GM12878 (cell line): ENCODE results near the gene ITPR2.
"Not testable (repeated sequence)": the region's sequence is repeated elsewhere in the genome, so short reads cannot be mapped to it uniquely, and the experiment has no call there.

Experiments used
- CEBPB ChIP-seq, 2 experiments: fragments of 150-350 bp in 1 of 2; IDR thresholded peaks; 2 replicates each; pipeline ENCODE4 v1.6.1; 2012 to 2014; ENCODE audit warnings: low read depth in 2 of 2, low read length in 2 of 2, borderline replicate concordance in 1 of 2, inconsistent platforms in 1 of 2
- CHD2 ChIP-seq: IDR thresholded peaks from 2 replicates; pipeline ENCODE4 v1.6.1; 2011; ENCODE audit warnings: low read depth, low read length, improper control_type of control experiment, borderline replicate concordance
- EED ChIP-seq: sonication (generic); IDR thresholded peaks from 2 replicates; pipeline ENCODE4 v1.6.1; 2016; ENCODE audit warnings: antibody characterized with exemption, low read depth
- EZH2 ChIP-seq: IDR thresholded peaks from 2 replicates; pipeline ENCODE4 v1.6.1; 2012; ENCODE audit warnings: low read depth, mild to moderate bottlenecking, control low read depth, inconsistent platforms, low read length, borderline replicate concordance; ENCODE audit not compliant: control insufficient read depth
- JUND ChIP-seq: IDR thresholded peaks from 2 replicates; pipeline ENCODE4 v1.6.1; 2012; ENCODE audit warnings: low read depth, mild to moderate bottlenecking, low read length, improper control_type of control experiment, moderate library complexity
- MYC ChIP-seq: IDR thresholded peaks from 2 replicates; pipeline ENCODE4 v1.6.1; 2011; ENCODE audit warnings: mild to moderate bottlenecking, low read length, moderate library complexity, inconsistent platforms; ENCODE audit not compliant: insufficient read depth, insufficient replicate concordance, insufficient read length, severe bottlenecking
- POLR2A ChIP-seq: IDR thresholded peaks from 2 replicates; pipeline ENCODE4 v1.6.1; 2011; ENCODE audit warnings: low read depth, mild to moderate bottlenecking, low read length
- POLR2AphosphoS5 ChIP-seq: IDR thresholded peaks from 2 replicates; pipeline ENCODE4 v1.6.1; 2011; ENCODE audit warnings: mild to moderate bottlenecking, low read length, inconsistent platforms
- TAF1 ChIP-seq: IDR thresholded peaks from 2 replicates; pipeline ENCODE4 v1.6.1; 2011; ENCODE audit warnings: mild to moderate bottlenecking, low read depth, low read length, borderline replicate concordance
- YY1 ChIP-seq: IDR thresholded peaks from 2 replicates; pipeline ENCODE4 v1.6.1; 2011; ENCODE audit warnings: low read depth, mild to moderate bottlenecking, low read length
- TF ChIP-seq, protein P1 (sequence below), 3 experiments: IDR thresholded peaks in 2 of 3; conservative IDR thresholded peaks in 1 of 3; 2 replicates each; pipeline ENCODE4 v1.5.1; 2011; ENCODE audit warnings: low read depth in 3 of 3, low read length in 3 of 3, mild to moderate bottlenecking in 3 of 3, control low read depth in 2 of 3, moderate library complexity in 2 of 3, inconsistent platforms in 1 of 3, mixed read lengths in 1 of 3; ENCODE audit not compliant: control insufficient read depth in 2 of 3, insufficient read depth in 1 of 3; ENCODE audit errors: extremely low read depth in 1 of 3
- TF ChIP-seq, protein P2 (sequence below): IDR thresholded peaks from 2 replicates; pipeline ENCODE4 v1.6.1; 2012; ENCODE audit warnings: mild to moderate bottlenecking, low read depth, low read length

DNA sequence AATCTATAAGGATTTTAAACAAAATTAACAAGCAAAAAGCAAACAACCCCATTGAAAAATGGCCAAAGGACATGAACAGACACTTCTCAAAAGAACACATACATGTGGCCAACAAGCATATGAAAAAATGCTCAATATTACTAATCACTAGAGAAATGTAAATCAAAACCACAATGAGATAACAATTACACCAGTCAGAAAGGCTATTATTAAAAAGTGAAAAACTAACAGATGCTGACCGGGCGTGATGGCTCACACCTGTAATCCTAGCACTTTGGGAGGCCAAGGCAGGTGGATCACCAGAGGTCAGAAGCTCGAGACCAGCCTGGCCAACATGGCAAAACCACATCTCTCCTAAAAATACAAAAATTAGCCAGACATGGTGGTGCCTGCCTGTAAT lies 315.7 kb downstream of the ITPR2 start:
- not testable (repeated sequence) for TF ChIP-seq POLR2A; CEBPB (IDR thresholded peaks at IDR 0.05; ENCODE audit: borderline replicate concordance in 1 of 2, low read depth in 2 of 2, low read length in 2 of 2); JUND; EED; YY1; EZH2; POLR2AphosphoS5; MYC; CHD2; TAF1
- TF ChIP-seq, protein P1, sequence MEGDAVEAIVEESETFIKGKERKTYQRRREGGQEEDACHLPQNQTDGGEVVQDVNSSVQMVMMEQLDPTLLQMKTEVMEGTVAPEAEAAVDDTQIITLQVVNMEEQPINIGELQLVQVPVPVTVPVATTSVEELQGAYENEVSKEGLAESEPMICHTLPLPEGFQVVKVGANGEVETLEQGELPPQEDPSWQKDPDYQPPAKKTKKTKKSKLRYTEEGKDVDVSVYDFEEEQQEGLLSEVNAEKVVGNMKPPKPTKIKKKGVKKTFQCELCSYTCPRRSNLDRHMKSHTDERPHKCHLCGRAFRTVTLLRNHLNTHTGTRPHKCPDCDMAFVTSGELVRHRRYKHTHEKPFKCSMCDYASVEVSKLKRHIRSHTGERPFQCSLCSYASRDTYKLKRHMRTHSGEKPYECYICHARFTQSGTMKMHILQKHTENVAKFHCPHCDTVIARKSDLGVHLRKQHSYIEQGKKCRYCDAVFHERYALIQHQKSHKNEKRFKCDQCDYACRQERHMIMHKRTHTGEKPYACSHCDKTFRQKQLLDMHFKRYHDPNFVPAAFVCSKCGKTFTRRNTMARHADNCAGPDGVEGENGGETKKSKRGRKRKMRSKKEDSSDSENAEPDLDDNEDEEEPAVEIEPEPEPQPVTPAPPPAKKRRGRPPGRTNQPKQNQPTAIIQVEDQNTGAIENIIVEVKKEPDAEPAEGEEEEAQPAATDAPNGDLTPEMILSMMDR (IDR thresholded peaks at IDR 0.05 in 2 of 3, conservative IDR thresholded peaks at IDR 0.05 in 1 of 3; ENCODE audit: control insufficient read depth in 2 of 3, extremely low read depth in 1 of 3, insufficient read depth in 1 of 3, low read depth in 3 of 3, low read length in 3 of 3) = not testable (repeated sequence)
- TF ChIP-seq, protein P2, sequence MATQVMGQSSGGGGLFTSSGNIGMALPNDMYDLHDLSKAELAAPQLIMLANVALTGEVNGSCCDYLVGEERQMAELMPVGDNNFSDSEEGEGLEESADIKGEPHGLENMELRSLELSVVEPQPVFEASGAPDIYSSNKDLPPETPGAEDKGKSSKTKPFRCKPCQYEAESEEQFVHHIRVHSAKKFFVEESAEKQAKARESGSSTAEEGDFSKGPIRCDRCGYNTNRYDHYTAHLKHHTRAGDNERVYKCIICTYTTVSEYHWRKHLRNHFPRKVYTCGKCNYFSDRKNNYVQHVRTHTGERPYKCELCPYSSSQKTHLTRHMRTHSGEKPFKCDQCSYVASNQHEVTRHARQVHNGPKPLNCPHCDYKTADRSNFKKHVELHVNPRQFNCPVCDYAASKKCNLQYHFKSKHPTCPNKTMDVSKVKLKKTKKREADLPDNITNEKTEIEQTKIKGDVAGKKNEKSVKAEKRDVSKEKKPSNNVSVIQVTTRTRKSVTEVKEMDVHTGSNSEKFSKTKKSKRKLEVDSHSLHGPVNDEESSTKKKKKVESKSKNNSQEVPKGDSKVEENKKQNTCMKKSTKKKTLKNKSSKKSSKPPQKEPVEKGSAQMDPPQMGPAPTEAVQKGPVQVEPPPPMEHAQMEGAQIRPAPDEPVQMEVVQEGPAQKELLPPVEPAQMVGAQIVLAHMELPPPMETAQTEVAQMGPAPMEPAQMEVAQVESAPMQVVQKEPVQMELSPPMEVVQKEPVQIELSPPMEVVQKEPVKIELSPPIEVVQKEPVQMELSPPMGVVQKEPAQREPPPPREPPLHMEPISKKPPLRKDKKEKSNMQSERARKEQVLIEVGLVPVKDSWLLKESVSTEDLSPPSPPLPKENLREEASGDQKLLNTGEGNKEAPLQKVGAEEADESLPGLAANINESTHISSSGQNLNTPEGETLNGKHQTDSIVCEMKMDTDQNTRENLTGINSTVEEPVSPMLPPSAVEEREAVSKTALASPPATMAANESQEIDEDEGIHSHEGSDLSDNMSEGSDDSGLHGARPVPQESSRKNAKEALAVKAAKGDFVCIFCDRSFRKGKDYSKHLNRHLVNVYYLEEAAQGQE = not testable (repeated sequence)
